C4-2B (cell line): Measurements from ENCODE around the gene NR3C1.

Experiments used
- CTCF ChIP-seq: fragments of 450-650 bp; conservative IDR thresholded peaks from 2 replicates; pipeline ENCODE4 v1.5.1; 2017; ENCODE audit warnings: mild to moderate bottlenecking
- ZFX ChIP-seq: fragments of 450-650 bp; IDR thresholded peaks from 2 replicates; pipeline ENCODE4 v1.6.1; 2017

- TF ChIP-seq CTCF (no peak), ZFX (no peak)
These were observed 156.2 kb downstream of the NR3C1 start for GRCh38 chr5:143247134-143247815.
